ENCODE measurements around the gene LITAF. TPM values are rescaled to one million over a fixed set of nuclear protein-coding genes. Genes with fewer than 3 reads are reported as not detected.

LITAF gene
- total and polyA plus RNA-seq, 4 donors: 40.7 to 86.3 (median 59.3) TPM

GRCh38 chr16:11621920-11622651 is 35.4 kb upstream of the LITAF start:
- Histone ChIP-seq H3K4me1 (ENCODE audit: control insufficient read depth, insufficient read depth, low read length) (peaks cover 10% of the 10 kb centered on the region), H3K36me3 (ENCODE audit: control insufficient read depth, insufficient read depth, low read length) (no peaks in the 10 kb centered on the region), H3K9me3 (ENCODE audit: control insufficient read depth, insufficient read depth, low read length) (no peaks in the 10 kb centered on the region), H3K4me3 (ENCODE audit: low read depth, low read length) (no peak overlapping the region), H3K27ac (ENCODE audit: low read depth, low read length) (no peak overlapping the region), H3K27me3 (ENCODE audit: control insufficient read depth, insufficient read depth, low read length) (no peaks in the 10 kb centered on the region)
- DNase-seq (ENCODE audit: low read depth in 4 of 6, low spot score in 6 of 6): peak in 2 of 6 donors; percentile 59 to 71
- WGBS (ENCODE audit: insufficient coverage): 25% methylated on average over 11 of the region's 19 CpGs

- H3K9me3 ChIP-seq (ENCODE audit: control insufficient read depth, insufficient read depth, low read length): no peaks in the 10 kb centered on the region
- H3K4me1 ChIP-seq (ENCODE audit: control insufficient read depth, insufficient read depth, low read length): peaks cover 10% of the 10 kb centered on the region
- no peak overlapping the region for H3K4me3 ChIP-seq (ENCODE audit: low read depth, low read length)
- no peaks in the 10 kb centered on the region for H3K27me3 ChIP-seq (ENCODE audit: control insufficient read depth, insufficient read depth, low read length)
- no peak overlapping the region for H3K27ac ChIP-seq (ENCODE audit: low read depth, low read length)
- H3K36me3 ChIP-seq (ENCODE audit: control insufficient read depth, insufficient read depth, low read length): no peaks in the 10 kb centered on the region
- 79% methylated on average over 3 of the region's 6 CpGs for WGBS (ENCODE audit: insufficient coverage)
- no peak for DNase-seq (ENCODE audit: low read depth in 4 of 6, low spot score in 6 of 6)
Observed at GRCh38 chr16:11621539-11621919, 34.8 kb upstream of the LITAF start.

DNA sequence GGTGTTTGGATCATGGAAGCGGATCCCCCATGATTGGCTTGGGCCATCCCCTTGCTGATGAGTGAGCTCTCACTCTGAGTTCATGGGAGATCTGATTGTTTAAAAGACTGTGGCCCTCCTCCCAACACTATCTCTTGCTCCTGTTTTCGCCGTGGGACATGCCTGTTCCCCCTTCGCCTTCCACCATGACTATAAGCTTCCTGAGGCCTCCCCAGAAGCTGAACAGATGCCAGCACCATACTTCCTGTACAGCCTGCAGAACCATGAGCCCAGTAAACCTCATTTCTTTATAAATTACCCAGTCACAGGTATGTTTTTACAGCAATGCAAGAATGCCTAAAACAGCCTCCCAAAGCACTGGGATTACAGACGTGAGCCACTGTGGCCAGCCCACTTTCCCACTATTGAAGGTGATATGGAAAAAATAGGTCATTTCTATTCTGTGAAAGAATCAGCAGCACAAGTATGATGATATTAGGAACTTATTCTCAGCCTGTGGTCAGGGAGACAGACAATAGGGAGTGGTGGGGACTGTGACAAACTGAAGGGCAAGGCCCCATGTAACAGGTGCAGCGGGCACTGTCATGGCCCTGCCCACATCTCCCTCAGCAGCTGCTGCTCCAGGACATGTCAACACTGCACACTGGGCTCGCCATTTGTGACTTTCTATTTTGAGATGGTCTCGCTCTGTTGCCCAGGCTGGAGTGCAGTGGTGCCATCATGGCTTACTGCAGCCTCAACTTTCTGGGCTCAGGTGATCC is 33.7 kb upstream of the LITAF start:
- H3K9me3 ChIP-seq (ENCODE audit: control insufficient read depth, insufficient read depth, low read length): no peaks in the 10 kb centered on the region
- H3K4me1 ChIP-seq (ENCODE audit: control insufficient read depth, insufficient read depth, low read length): peaks cover 10% of the 10 kb centered on the region
- DNase-seq (ENCODE audit: low read depth in 4 of 6, low spot score in 6 of 6): no peak
- H3K36me3 ChIP-seq (ENCODE audit: control insufficient read depth, insufficient read depth, low read length): no peaks in the 10 kb centered on the region
- no peaks in the 10 kb centered on the region for H3K27me3 ChIP-seq (ENCODE audit: control insufficient read depth, insufficient read depth, low read length)
- H3K4me3 ChIP-seq (ENCODE audit: low read depth, low read length): no peak overlapping the region
- WGBS (ENCODE audit: insufficient coverage): 94% methylated on average over 8 of the region's 8 CpGs
- no peak overlapping the region for H3K27ac ChIP-seq (ENCODE audit: low read depth, low read length)

- Histone ChIP-seq H3K27me3 (ENCODE audit: control insufficient read depth, insufficient read depth, low read length) (no peaks in the 10 kb centered on the region), H3K9me3 (ENCODE audit: control insufficient read depth, insufficient read depth, low read length) (no peaks in the 10 kb centered on the region), H3K36me3 (ENCODE audit: control insufficient read depth, insufficient read depth, low read length) (no peaks in the 10 kb centered on the region), H3K4me1 (ENCODE audit: control insufficient read depth, insufficient read depth, low read length) (peaks cover 10% of the 10 kb centered on the region), H3K27ac (ENCODE audit: low read depth, low read length) (no peak overlapping the region), H3K4me3 (ENCODE audit: low read depth, low read length) (no peak overlapping the region)
- no peak for DNase-seq (ENCODE audit: low read depth in 4 of 6, low spot score in 6 of 6)
- 93% methylated on average over 2 of the region's 2 CpGs for WGBS (ENCODE audit: insufficient coverage)
Observed at GRCh38 chr16:11619327-11619851, 32.7 kb upstream of the LITAF start.

GRCh38 chr16:11618107-11618717 is 31.5 kb upstream of the LITAF start:
- no peaks in the 10 kb centered on the region for H3K27me3 ChIP-seq (ENCODE audit: control insufficient read depth, insufficient read depth, low read length)
- no peak for DNase-seq (ENCODE audit: low read depth in 4 of 6, low spot score in 6 of 6)
- 72% methylated on average over 14 of the region's 16 CpGs for WGBS (ENCODE audit: insufficient coverage)
- H3K4me1 ChIP-seq (ENCODE audit: control insufficient read depth, insufficient read depth, low read length): peaks cover 10% of the 10 kb centered on the region
- H3K4me3 ChIP-seq (ENCODE audit: low read depth, low read length): no peak overlapping the region
- no peaks in the 10 kb centered on the region for H3K9me3 ChIP-seq (ENCODE audit: control insufficient read depth, insufficient read depth, low read length)
- no peak overlapping the region for H3K27ac ChIP-seq (ENCODE audit: low read depth, low read length)
- no peaks in the 10 kb centered on the region for H3K36me3 ChIP-seq (ENCODE audit: control insufficient read depth, insufficient read depth, low read length)

DNA sequence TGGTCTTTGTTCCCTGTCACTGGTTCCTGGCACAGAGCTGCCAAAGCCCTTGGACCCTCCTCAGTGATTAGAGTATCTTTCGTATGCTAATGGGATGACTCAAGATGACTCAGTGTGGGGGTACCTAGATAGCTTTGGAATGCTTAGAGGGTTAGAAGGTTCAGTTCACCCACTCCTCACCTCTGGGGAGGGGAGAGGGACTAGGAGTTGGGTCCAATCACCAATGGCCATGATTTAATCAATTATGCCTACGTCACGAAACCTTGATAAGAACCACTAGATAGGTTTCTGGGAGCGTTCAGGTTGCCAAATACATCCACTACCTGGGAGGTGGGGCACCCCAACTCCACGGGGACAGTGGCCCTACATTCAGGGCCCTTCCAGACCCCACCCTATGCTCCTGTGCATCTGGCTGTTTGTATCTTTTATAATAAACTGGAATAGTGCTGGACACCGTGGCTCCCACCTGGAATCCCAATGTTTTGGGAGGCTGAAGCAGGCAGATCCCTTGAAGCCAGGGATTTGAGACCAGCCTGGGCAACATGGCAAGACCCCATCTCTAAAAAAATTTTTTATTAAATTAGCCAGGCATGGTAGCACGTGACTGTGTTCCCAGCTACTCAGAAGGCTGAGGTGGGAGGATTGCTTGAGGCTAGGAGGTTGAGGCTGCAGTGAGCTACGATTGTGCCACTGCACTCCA is 29.2 kb upstream of the LITAF start:
- Histone ChIP-seq H3K4me1 (ENCODE audit: control insufficient read depth, insufficient read depth, low read length) (no peaks in the 10 kb centered on the region), H3K36me3 (ENCODE audit: control insufficient read depth, insufficient read depth, low read length) (no peaks in the 10 kb centered on the region), H3K4me3 (ENCODE audit: low read depth, low read length) (no peak overlapping the region), H3K9me3 (ENCODE audit: control insufficient read depth, insufficient read depth, low read length) (no peaks in the 10 kb centered on the region), H3K27me3 (ENCODE audit: control insufficient read depth, insufficient read depth, low read length) (no peaks in the 10 kb centered on the region), H3K27ac (ENCODE audit: low read depth, low read length) (no peak overlapping the region)
- DNase-seq (ENCODE audit: low read depth in 4 of 6, low spot score in 6 of 6): no peak
- 89% methylated on average over 4 of the region's 8 CpGs for WGBS (ENCODE audit: insufficient coverage)

- DNase-seq (ENCODE audit: low read depth in 4 of 6, low spot score in 6 of 6): peak in 1 of 6 donors; percentile 4
- H3K27me3 ChIP-seq (ENCODE audit: control insufficient read depth, insufficient read depth, low read length): no peaks in the 10 kb centered on the region
- no peak overlapping the region for H3K27ac ChIP-seq (ENCODE audit: low read depth, low read length)
- no peaks in the 10 kb centered on the region for H3K36me3 ChIP-seq (ENCODE audit: control insufficient read depth, insufficient read depth, low read length)
- peaks cover 7% of the 10 kb centered on the region for H3K4me1 ChIP-seq (ENCODE audit: control insufficient read depth, insufficient read depth, low read length)
- H3K4me3 ChIP-seq (ENCODE audit: low read depth, low read length): no peak overlapping the region
- 40% methylated on average over 10 of the region's 10 CpGs for WGBS (ENCODE audit: insufficient coverage)
- H3K9me3 ChIP-seq (ENCODE audit: control insufficient read depth, insufficient read depth, low read length): no peaks in the 10 kb centered on the region
Observed at GRCh38 chr16:11614587-11615175, 28.0 kb upstream of the LITAF start.

DNA sequence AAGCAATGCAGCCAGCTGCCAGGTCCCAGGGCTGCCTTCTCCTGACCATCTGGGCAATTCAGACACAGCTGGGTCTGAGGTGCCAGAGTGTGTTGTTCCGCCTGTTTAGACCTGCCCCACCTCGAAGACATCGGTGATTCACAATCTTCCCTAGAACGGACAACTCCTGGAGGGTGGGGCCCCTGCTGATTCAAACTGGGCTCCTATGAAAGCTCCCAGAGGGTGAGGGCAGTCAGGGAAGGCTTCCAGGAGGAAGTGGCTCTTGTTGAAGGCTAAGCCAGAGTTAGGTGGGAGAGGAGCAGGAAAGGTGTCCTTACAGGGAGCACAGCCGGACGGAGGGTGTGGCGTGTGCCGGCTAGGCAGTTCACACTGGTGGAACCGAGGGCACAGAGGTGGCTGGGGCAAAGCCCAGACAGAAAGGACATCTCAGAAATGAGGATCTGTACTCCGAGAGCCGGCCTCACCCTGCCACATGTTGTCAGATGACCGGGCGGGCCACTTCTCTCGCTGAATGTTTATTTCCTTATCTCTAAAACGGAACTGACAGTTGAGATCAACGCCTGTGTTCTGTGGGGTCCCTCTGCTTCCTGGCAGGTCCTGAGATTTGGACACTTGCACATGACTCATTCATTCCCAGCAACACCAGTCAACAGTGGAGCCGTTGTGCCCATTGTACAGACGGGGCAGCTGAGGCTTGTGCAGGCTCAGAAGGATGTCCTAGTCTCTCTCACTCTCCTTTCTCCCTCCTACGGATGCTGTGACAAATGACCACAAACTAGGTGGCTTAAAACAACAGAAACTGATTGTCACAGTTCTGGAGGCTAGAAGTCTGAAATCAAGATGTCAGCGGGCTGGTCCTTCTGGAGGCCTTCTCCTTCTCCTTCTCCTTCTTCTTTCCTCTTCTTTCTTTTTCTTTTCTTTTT is 26.9 kb upstream of the LITAF start:
- Histone ChIP-seq H3K9me3 (ENCODE audit: control insufficient read depth, insufficient read depth, low read length) (no peaks in the 10 kb centered on the region), H3K36me3 (ENCODE audit: control insufficient read depth, insufficient read depth, low read length) (no peaks in the 10 kb centered on the region), H3K27me3 (ENCODE audit: control insufficient read depth, insufficient read depth, low read length) (no peaks in the 10 kb centered on the region), H3K27ac (ENCODE audit: low read depth, low read length) (no peak overlapping the region), H3K4me1 (ENCODE audit: control insufficient read depth, insufficient read depth, low read length) (peaks cover 14% of the 10 kb centered on the region), H3K4me3 (ENCODE audit: low read depth, low read length) (no peak overlapping the region)
- peak in 1 of 6 donors; percentile 1 for DNase-seq (ENCODE audit: low read depth in 4 of 6, low spot score in 6 of 6)
- WGBS (ENCODE audit: insufficient coverage): 80% methylated on average over 20 of the region's 20 CpGs

Measured in spinal cord (tissue), 10 donors.